Right lobe of liver (tissue), 4 donors: ENCODE measurements around the gene DYSF.

Experiments
- POLR2A ChIP-seq: fragments of 450-650 bp; IDR thresholded peaks from one replicate; pipeline ENCODE4 v1.6.1; 2017; ENCODE audit warnings: antibody characterized with exemption, mild to moderate bottlenecking
- TF ChIP-seq, protein P1 (sequence below), 4 donors: fragments of 200-600 bp in 3 of 4; fragments of 450-650 bp in 1 of 4; IDR thresholded peaks; one replicate each; pipeline versions ENCODE4 v1.5.1 to v1.8.0; 2016 to 2022; ENCODE audit warnings: antibody characterized with exemption in 4 of 4, mild to moderate bottlenecking in 2 of 4
- donor health status: DM: no; HTN: no; CAD: no.
- donor health status: DM: no; HTN: no; CAD: no.
- donor health status: DM: no; HTN: yes; CAD: no.

DNA sequence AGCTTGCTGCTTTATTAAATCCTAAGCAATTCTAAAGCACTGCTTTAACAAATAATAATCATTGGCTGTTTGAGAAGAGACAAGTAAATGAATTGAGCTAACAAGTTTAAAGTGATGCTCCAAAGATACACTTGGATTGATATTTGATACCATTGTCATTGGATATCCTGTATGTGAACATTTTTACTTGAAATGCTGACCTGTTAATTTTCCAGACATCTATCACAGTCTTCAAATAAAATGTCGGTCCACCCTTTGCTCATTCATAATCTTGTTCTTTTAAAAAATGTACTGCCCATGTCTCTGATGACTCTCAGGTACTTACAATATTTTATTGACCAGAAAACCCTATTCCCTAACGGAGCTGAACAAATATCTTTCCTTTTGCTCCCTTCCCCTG lies 202.1 kb downstream of the DYSF start:
- TF ChIP-seq, protein P1, sequence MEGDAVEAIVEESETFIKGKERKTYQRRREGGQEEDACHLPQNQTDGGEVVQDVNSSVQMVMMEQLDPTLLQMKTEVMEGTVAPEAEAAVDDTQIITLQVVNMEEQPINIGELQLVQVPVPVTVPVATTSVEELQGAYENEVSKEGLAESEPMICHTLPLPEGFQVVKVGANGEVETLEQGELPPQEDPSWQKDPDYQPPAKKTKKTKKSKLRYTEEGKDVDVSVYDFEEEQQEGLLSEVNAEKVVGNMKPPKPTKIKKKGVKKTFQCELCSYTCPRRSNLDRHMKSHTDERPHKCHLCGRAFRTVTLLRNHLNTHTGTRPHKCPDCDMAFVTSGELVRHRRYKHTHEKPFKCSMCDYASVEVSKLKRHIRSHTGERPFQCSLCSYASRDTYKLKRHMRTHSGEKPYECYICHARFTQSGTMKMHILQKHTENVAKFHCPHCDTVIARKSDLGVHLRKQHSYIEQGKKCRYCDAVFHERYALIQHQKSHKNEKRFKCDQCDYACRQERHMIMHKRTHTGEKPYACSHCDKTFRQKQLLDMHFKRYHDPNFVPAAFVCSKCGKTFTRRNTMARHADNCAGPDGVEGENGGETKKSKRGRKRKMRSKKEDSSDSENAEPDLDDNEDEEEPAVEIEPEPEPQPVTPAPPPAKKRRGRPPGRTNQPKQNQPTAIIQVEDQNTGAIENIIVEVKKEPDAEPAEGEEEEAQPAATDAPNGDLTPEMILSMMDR (IDR thresholded peaks at IDR 0.05): no peak
- TF ChIP-seq POLR2A: no peak
